HFFc6 (cell line): ENCODE results near the gene GHSR. TPM values are rescaled to one million over a fixed set of nuclear protein-coding genes. Genes with fewer than 3 reads are reported as not detected.
"Not testable (repeated sequence)": the region's sequence is repeated elsewhere in the genome, so short reads cannot be mapped to it uniquely, and the experiment has no call there.

Experiments used
- DNase-seq: peaks from one replicate; pipeline ENCODE4 v3.0.0-alpha.2; 2018
- H3K27ac Mint-ChIP-seq: 2 replicates; pipeline ENCODE4 v1.8.0; 2020; ENCODE audit warnings: mild to moderate bottlenecking, mixed read lengths
- H3K27me3 Mint-ChIP-seq: 2 replicates; pipeline ENCODE4 v1.8.0; 2021; ENCODE audit warnings: mild to moderate bottlenecking, moderate library complexity, mixed read lengths; ENCODE audit not compliant: insufficient read depth
- H3K36me3 Mint-ChIP-seq: 2 replicates; pipeline ENCODE4 v1.8.0; 2021; ENCODE audit warnings: low read depth, mixed read lengths
- H3K4me1 Mint-ChIP-seq: 2 replicates; pipeline ENCODE4 v1.8.0; 2020; ENCODE audit warnings: low read depth, mixed read lengths
- H3K4me3 Mint-ChIP-seq: 2 replicates; pipeline ENCODE4 v1.8.0; 2020; ENCODE audit warnings: mild to moderate bottlenecking, moderate library complexity, mixed read lengths
- H3K9me3 Mint-ChIP-seq: 2 replicates; pipeline ENCODE4 v1.8.0; 2020; ENCODE audit warnings: mild to moderate bottlenecking, mixed read lengths
- CTCF ChIP-seq: fragments of 200-600 bp; sonication (generic); IDR thresholded peaks from 2 replicates; pipeline ENCODE4 v1.5.0; 2021; ENCODE audit warnings: antibody characterized with exemption, mild to moderate bottlenecking
- long read RNA-seq: library from polyadenylated mRNA; unstranded; transcript quantifications from one replicate; pipeline ENCODE4 v2.0.0, GENCODE V29; 2019
- total RNA-seq, 6 experiments: library from RNA; stranded (reverse); fragmentation: NEBNext Ultra II Directional; extraction: Animal tissue kit (Norgen Biotek cat#: 25700); gene quantifications; 2 replicates in 1 of 6; 3 replicates in 5 of 6; pipeline ENCODE4 v1.2.3, GENCODE V29; 2021

The GHSR gene
- total RNA-seq, result not detected
- long read RNA-seq, result 0 reads

GRCh38 chr3:172447611-172448579 lies at the start of gene GHSR:
Gene GHSR (minus strand): TSS chr3:172448456. CDS start chr3:172448413, 43 bp downstream.
- Mint-ChIP-seq H3K4me1 (no peaks in the 10 kb centered on the region; the same call in 1 of the 2 replicates), H3K36me3 (peaks cover 19% of the 10 kb centered on the region), H3K27me3 (peaks cover 40% of the 10 kb centered on the region), H3K9me3 (peaks cover 17% of the 10 kb centered on the region), H3K4me3 (no peak within 1 kb of the TSS), H3K27ac (no peak within 1 kb of the TSS)
- DNase-seq, result no peak
- TF ChIP-seq CTCF, result no peak

GRCh38 chr3:172490198-172490669 lies 42.0 kb upstream of the GHSR start:
- peaks cover 21% of the 10 kb centered on the region for H3K27me3 Mint-ChIP-seq
- not testable (repeated sequence) for H3K4me3 Mint-ChIP-seq, H3K36me3 Mint-ChIP-seq, H3K4me1 Mint-ChIP-seq, H3K27ac Mint-ChIP-seq, H3K9me3 Mint-ChIP-seq
- peak; percentile 93 for TF ChIP-seq CTCF
- peak; percentile 57 for DNase-seq

- TF ChIP-seq CTCF, result no peak
- no peaks in the 10 kb centered on the region for H3K36me3 Mint-ChIP-seq
Observed at GRCh38 chr3:172478116-172478515, 29.9 kb upstream of the GHSR start.

GRCh38 chr3:172476347-172476746 lies 28.1 kb upstream of the GHSR start:
- DNase-seq, result no peak
- Mint-ChIP-seq H3K27ac (no peak overlapping the region), H3K4me1 (peaks cover 16% of the 10 kb centered on the region), H3K27me3 (peaks cover 8% of the 10 kb centered on the region), H3K36me3 (no peaks in the 10 kb centered on the region), H3K4me3 (peak overlapping the region; percentile 89), H3K9me3 (no peaks in the 10 kb centered on the region)
- TF ChIP-seq CTCF, result no peak

More at GRCh38 chr3:172478116-172478515, 29.9 kb upstream of the GHSR start:
- Mint-ChIP-seq H3K27me3 (peaks cover 11% of the 10 kb centered on the region), H3K9me3 (no peaks in the 10 kb centered on the region), H3K27ac (no peak overlapping the region), H3K4me1 (peaks cover 16% of the 10 kb centered on the region), H3K4me3 (no peak overlapping the region)
- no peak for DNase-seq

- H3K9me3 Mint-ChIP-seq, result no peaks in the 10 kb centered on the region
- no peaks in the 10 kb centered on the region for H3K36me3 Mint-ChIP-seq
- peaks cover 4% of the 10 kb centered on the region for H3K27me3 Mint-ChIP-seq
- H3K4me3 Mint-ChIP-seq, result no peak overlapping the region
- no peak overlapping the region for H3K27ac Mint-ChIP-seq
- no peak for TF ChIP-seq CTCF
- peaks cover 16% of the 10 kb centered on the region for H3K4me1 Mint-ChIP-seq
- DNase-seq, result no peak
Observed at GRCh38 chr3:172475703-172476102, 27.4 kb upstream of the GHSR start.
